SK-N-MC (cell line): ENCODE results near the gene SHROOM1.

Experiments used
- DNase-seq: peaks from one replicate; pipeline ENCODE4 v3.0.0-alpha.2; 2011; ENCODE audit warnings: low read depth, low spot score
- H3K27ac ChIP-seq: fragments of 200-600 bp; sonication (generic); 2 replicates; pipeline ENCODE4 v1.5.1; 2016; ENCODE audit warnings: mixed run types
- H3K36me3 ChIP-seq: fragments of 200-600 bp; sonication (generic); 2 replicates; pipeline ENCODE4 v1.6.1; 2017; ENCODE audit warnings: antibody characterized with exemption, low read length, mixed read lengths; ENCODE audit not compliant: insufficient read depth
- H3K4me3 ChIP-seq: fragments of 200-600 bp; sonication (generic); 2 replicates; pipeline ENCODE4 v1.5.1; 2016
- H3K9ac ChIP-seq: fragments of 200-600 bp; sonication (generic); 2 replicates; pipeline ENCODE4 v1.8.0; 2017; ENCODE audit warnings: mixed run types, mixed read lengths; ENCODE audit not compliant: insufficient read length
- H3K9me3 ChIP-seq: fragments of 200-600 bp; sonication (generic); 2 replicates; pipeline ENCODE4 v1.6.1; 2017; ENCODE audit warnings: low read depth, mild to moderate bottlenecking, antibody characterized with exemption, low read length, moderate library complexity, mixed read lengths
- EZH2 ChIP-seq: fragments of 200-600 bp; sonication (generic); IDR thresholded peaks from one replicate; pipeline ENCODE4 v1.6.1; 2017; ENCODE audit warnings: antibody characterized with exemption
- FOXP2 ChIP-seq: optimal IDR thresholded peaks from 2 replicates; pipeline ENCODE3; 2011; ENCODE audit warnings: mild to moderate bottlenecking, moderate library complexity; ENCODE audit not compliant: insufficient read depth; ENCODE audit errors: extremely low read length, control extremely low read depth
- POLR2AphosphoS5 ChIP-seq: IDR thresholded peaks from 2 replicates; pipeline ENCODE4 v1.6.1; 2012; ENCODE audit warnings: mild to moderate bottlenecking, low read depth, low read length, borderline replicate concordance

SHROOM1 gene

DNA sequence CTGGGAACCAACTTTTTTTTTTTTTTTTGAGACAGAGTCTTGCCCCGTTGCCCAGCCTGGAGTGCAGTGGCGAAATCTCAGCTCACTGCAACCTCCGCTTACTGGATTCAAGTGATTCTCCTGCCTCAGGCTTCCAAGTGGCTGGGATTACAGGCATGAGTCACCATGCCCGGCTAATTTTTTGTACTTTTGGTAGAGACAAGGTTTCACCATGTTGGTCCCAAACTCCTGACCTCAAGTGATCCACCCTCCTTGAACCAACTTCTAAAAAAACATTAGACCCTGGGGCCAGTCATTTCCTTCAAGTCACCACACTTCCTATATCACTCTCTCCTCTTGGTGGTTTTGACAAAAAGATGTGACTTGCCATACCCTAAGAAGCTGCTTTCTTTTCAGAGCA, 10.9 kb upstream of the SHROOM1 start:
- Histone ChIP-seq H3K9me3 (no peaks in the 10 kb centered on the region), H3K27ac (no peak overlapping the region), H3K36me3 (no peaks in the 10 kb centered on the region), H3K4me3 (no peak overlapping the region), H3K9ac (no peak overlapping the region)
- DNase-seq: no peak
- TF ChIP-seq POLR2AphosphoS5 (no peak), FOXP2 (no peak), EZH2 (no peak)

DNA sequence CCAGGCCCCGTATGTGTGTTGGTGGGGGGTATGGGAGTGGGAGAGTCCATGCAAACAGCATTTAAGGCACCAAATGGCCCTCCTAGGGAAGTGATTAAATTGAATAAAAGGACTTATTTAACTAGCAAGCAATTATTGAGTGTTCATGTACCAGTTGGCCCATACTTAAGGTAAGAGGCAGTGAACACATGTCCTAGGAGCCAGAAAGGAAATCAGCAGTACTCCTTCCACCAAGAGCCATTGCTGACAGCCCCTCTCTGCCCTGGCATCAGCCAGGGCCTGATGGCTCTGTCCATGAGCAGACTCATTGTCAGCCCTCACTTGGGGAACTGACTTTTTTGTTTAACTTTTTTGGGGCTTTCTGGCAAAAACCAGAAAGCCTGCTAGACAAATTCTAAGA, 10.4 kb upstream of the SHROOM1 start:
- Histone ChIP-seq H3K9me3 (no peaks in the 10 kb centered on the region), H3K36me3 (no peaks in the 10 kb centered on the region), H3K4me3 (no peak overlapping the region), H3K9ac (no peak overlapping the region), H3K27ac (no peak overlapping the region)
- DNase-seq: no peak
- TF ChIP-seq EZH2 (no peak), FOXP2 (no peak), POLR2AphosphoS5 (no peak)

DNA sequence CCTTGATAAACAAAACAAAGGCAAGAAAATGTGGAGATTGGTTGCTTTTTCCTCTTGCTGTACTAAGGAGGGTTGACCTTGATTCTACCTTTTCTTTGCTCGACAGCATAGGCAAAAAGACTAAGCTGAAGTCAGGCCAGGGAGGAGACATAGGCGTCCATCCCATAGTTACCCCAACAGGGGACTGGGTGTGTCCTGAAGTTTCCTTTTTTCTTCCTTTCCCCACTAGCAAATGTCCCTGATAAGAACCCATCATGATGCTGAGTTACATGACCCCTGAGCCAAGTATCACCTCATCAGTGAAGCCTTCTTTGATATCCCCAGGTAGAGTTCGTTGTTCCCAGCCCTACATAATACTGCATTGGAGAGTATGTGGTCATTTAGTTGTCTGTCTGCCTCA, 9.9 kb upstream of the SHROOM1 start:
- Histone ChIP-seq H3K9me3 (no peaks in the 10 kb centered on the region), H3K27ac (no peak overlapping the region), H3K9ac (no peak overlapping the region), H3K36me3 (no peaks in the 10 kb centered on the region), H3K4me3 (no peak overlapping the region)
- no peak for TF ChIP-seq POLR2AphosphoS5
- TF ChIP-seq EZH2: no peak
- no peak for TF ChIP-seq FOXP2
- DNase-seq: no peak

DNA sequence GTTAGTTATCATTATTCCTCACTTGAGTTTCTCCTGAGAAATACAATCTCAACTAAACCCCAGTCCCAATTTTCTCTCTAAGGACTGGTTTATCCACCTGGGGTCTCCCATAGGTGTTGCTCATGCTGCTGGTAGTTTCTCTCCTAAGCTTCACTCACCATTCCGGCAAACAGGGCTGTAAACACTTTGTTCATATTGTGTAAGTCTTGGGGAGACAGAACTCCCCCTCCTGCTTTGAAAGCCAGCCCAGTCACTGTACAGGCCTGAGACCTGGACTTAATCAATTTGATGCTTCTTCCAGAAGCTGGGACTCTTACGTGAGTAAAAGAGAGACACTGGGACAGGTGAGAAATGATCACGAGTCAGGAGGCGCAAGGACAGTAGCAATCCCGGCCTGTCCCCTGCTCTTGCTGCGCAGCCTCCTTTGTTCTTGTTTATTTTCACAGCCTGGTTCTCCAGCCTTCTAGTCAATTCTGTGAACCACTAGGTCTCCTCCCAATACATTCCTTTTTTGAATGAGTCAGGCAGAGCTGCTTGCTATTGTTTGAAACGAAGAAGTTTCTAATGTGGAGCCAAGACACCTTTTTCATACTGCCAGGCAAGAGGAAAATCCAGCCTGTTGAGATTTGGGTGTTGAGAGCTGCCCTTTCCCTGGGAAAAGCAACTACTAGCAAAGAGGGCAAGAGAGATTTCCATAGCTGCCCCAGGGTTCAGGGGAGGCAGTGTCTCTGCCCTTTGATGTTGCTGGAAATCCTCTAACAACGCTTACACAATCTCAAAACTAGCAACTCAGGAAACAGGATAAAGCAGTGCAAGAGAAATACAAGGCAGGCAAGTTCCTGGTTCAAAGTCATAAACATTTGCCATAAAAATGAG, 9.2 kb upstream of the SHROOM1 start:
- H3K9me3 ChIP-seq: no peaks in the 10 kb centered on the region
- TF ChIP-seq EZH2 (no peak), FOXP2 (no peak), POLR2AphosphoS5 (no peak)

DNA sequence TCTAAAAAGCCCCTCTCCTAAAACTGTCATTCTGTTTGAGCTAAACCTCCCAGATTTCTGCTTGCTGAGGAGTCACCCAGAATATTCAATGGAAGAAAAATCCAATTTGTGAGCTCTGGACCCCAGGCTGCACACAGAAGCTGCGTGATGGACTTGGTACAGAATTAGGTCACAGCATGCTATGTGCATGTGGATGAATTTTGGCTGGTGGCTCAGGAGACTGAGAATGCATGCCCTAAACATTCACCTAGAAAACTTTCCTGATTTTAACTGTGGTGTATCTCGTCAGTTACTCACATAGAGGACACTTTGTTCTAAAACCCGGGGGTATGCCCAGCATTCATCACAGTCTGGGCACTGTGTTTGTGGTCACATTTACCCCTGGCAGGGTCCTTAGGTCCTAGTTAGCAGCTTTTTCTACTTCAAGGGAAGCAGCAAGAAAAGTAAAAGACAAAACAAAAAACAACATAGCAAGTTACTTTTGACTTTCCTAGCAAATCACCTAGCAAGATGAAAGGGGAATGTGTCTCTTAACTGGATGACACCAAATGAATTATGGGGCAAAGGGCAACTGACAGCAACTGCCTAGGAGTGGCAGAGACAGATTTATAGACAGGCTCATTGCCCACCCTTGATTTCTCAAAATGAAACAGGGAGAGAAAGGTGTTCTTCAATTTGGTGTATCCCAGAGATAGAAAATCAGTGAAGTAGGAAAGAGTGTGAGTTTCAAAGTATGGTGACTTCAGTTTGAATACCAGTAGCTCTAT, 8.3 kb upstream of the SHROOM1 start:
- no peak for DNase-seq
- no peaks in the 10 kb centered on the region for H3K9me3 ChIP-seq
- no peak overlapping the region for H3K27ac ChIP-seq
- no peak for TF ChIP-seq EZH2
- no peak for TF ChIP-seq FOXP2
- TF ChIP-seq POLR2AphosphoS5: no peak
- no peaks in the 10 kb centered on the region for H3K36me3 ChIP-seq
- H3K9ac ChIP-seq: no peak overlapping the region
- no peak overlapping the region for H3K4me3 ChIP-seq

More for the DNA sequence above, 9.2 kb upstream of the SHROOM1 start:
- no peak for DNase-seq
- no peak overlapping the region for H3K27ac ChIP-seq
- no peak overlapping the region for H3K4me3 ChIP-seq
- H3K9ac ChIP-seq: no peak overlapping the region
- no peaks in the 10 kb centered on the region for H3K36me3 ChIP-seq

DNA sequence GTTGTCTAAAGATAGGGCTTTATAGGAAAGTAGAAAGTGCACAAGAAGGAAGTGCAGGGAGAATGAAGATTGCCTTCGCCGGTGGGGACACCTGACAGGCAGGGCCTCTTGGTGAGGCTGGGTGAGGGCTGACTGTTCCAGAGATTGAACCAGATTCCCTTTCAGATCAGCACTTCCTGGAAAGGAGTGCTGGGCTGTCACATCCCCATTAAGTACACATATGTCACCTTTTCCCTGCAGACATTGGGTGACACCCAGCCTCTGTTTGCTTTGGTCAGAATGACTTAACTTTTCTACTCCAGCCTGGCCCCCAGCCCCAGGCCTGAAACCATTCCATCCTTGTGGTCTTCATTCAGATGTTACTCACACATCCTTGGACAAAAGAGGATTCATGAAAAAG, 7.4 kb upstream of the SHROOM1 start:
- H3K27ac ChIP-seq: no peak overlapping the region
- no peak for DNase-seq
- H3K36me3 ChIP-seq: no peaks in the 10 kb centered on the region
- TF ChIP-seq FOXP2 (no peak), EZH2 (no peak), POLR2AphosphoS5 (no peak)
- H3K9me3 ChIP-seq: no peaks in the 10 kb centered on the region
- H3K9ac ChIP-seq: no peak overlapping the region
- no peak overlapping the region for H3K4me3 ChIP-seq

DNA sequence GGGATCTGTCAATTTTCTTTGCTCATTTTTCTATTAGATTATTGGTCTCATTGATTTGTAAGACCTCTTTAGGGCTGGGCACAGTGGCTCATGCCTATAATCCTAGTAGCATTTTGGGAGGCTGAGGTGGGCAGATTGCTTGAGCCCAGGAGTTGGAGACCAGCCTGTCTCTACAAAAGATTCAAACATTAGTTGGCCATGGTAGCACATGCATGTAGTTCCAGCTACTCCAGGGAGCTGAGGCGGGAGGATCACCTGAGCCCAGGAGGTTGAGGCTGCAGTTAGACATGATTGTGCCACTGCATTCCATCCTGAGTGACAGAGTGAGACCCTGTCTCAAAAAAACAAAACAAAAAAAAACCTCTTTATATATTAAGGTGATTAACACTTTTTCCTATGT, 6.4 kb upstream of the SHROOM1 start:
- H3K4me3 ChIP-seq: no peak overlapping the region
- no peaks in the 10 kb centered on the region for H3K9me3 ChIP-seq
- TF ChIP-seq POLR2AphosphoS5: no peak
- TF ChIP-seq EZH2: no peak
- no peak for TF ChIP-seq FOXP2
- no peak overlapping the region for H3K9ac ChIP-seq
- no peak overlapping the region for H3K27ac ChIP-seq
- DNase-seq: no peak
- no peaks in the 10 kb centered on the region for H3K36me3 ChIP-seq

DNA sequence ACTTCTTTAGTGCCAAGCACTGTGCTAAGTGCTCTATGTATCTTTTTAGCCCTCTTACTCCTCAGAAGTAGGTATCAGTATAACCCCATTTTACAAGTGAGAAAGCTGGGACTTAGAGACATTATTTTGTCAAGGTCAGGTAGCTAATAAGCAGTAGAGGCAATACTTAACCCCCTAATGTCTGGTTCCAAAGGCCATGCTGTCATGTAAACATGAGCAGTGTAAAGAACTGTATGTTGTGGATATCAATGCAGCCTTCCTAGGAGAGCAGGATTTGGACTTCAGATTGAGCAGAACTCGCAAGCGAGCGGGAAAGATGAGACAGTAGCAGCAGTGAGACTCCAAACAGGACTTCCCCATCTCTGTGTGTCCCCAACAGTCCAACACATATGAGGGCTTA, 3.6 kb upstream of the SHROOM1 start:
- Histone ChIP-seq H3K36me3 (no peaks in the 10 kb centered on the region), H3K4me3 (no peak overlapping the region), H3K9me3 (no peaks in the 10 kb centered on the region), H3K27ac (no peak overlapping the region), H3K9ac (no peak overlapping the region)
- TF ChIP-seq FOXP2: no peak
- no peak for TF ChIP-seq POLR2AphosphoS5
- TF ChIP-seq EZH2: no peak
- DNase-seq: no peak

DNA sequence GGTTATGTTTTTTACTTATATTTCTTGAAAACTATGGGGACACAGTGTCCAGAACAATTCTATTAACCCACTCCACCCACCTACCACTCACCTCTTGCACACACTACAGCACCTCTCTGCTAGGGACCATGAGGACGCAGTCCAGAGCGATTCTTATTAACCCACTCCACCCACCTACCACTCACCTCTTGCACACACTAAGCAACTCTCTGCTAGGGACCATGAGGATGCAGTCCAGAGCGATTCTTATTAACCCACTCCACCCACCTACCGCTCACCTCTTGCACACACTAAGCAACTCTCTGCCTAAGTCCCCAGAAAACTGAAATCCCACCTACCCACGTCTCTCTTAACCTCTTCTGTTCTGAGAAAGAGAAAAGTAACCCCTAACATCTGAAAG, 2.2 kb upstream of the SHROOM1 start:
- DNase-seq: no peak
- TF ChIP-seq POLR2AphosphoS5 (no peak), EZH2 (no peak), FOXP2 (no peak)
- Histone ChIP-seq H3K36me3 (no peaks in the 10 kb centered on the region), H3K9ac (no peak overlapping the region), H3K9me3 (no peaks in the 10 kb centered on the region), H3K4me3 (no peak overlapping the region), H3K27ac (no peak overlapping the region)
